VCaP (cell line): ENCODE data around the gene TRPM3.

Source experiments
- H3K27ac ChIP-seq: fragments of 450-650 bp; 2 replicates; pipeline ENCODE4 v1.5.1; 2017
- CTCF ChIP-seq: fragments of 450-650 bp; conservative IDR thresholded peaks from 2 replicates; pipeline ENCODE4 v1.5.1; 2017; ENCODE audit warnings: mild to moderate bottlenecking, moderate library complexity

The TRPM3 gene

GRCh38 chr9:70954126-70954525 is 167.3 kb downstream of the TRPM3 start:
- no peak for TF ChIP-seq CTCF
- H3K27ac ChIP-seq: no peak overlapping the region

GRCh38 chr9:70951749-70952727 is 169.4 kb downstream of the TRPM3 start:
- no peak for TF ChIP-seq CTCF
- H3K27ac ChIP-seq: no peak overlapping the region

- no peak for TF ChIP-seq CTCF
- H3K27ac ChIP-seq: no peak overlapping the region
These were observed 171.2 kb downstream of the TRPM3 start for GRCh38 chr9:70950270-70950669.

GRCh38 chr9:70949239-70949638 is 172.2 kb downstream of the TRPM3 start:
- TF ChIP-seq CTCF: no peak

GRCh38 chr9:70948744-70949143 is 172.7 kb downstream of the TRPM3 start:
- H3K27ac ChIP-seq: no peak overlapping the region
- no peak for TF ChIP-seq CTCF

More at GRCh38 chr9:70949239-70949638, 172.2 kb downstream of the TRPM3 start:
- H3K27ac ChIP-seq: no peak overlapping the region

GRCh38 chr9:70947511-70947910 is 173.9 kb downstream of the TRPM3 start:
- no peak overlapping the region for H3K27ac ChIP-seq
- TF ChIP-seq CTCF: no peak

GRCh38 chr9:70947086-70947485 is 174.3 kb downstream of the TRPM3 start:
- no peak for TF ChIP-seq CTCF

More at GRCh38 chr9:70947086-70947485, 174.3 kb downstream of the TRPM3 start:
- H3K27ac ChIP-seq: no peak overlapping the region
